Measurements from ENCODE around the gene PRKCE.

Gene PRKCE

GRCh38 chr2:45634223-45634622, 17.3 kb upstream of the PRKCE start:
- no peak for DNase-seq

- no peak for DNase-seq
Measured at GRCh38 chr2:45636008-45636407, 15.5 kb upstream of the PRKCE start.

GRCh38 chr2:45637440-45637839, 14.0 kb upstream of the PRKCE start:
- DNase-seq: no peak

- no peak for DNase-seq
Measured at GRCh38 chr2:45640576-45640975, 10.9 kb upstream of the PRKCE start.

- DNase-seq: peak; percentile 10
Measured at GRCh38 chr2:45643095-45643494, 8.4 kb upstream of the PRKCE start.

- peak; percentile 49 for DNase-seq
Measured at GRCh38 chr2:45643543-45644542, 7.6 kb upstream of the PRKCE start.

- no peak for DNase-seq
Measured at GRCh38 chr2:45646289-45646688, 5.2 kb upstream of the PRKCE start.

GRCh38 chr2:45647356-45647755, 4.1 kb upstream of the PRKCE start:
- no peak for DNase-seq

GRCh38 chr2:45647986-45648520, 3.4 kb upstream of the PRKCE start:
- DNase-seq: no peak

GRCh38 chr2:45648636-45649035, 2.8 kb upstream of the PRKCE start:
- no peak for DNase-seq

- peak; percentile 16 for DNase-seq
Measured at GRCh38 chr2:45649462-45649857, 2.0 kb upstream of the PRKCE start.

- peak; percentile 42 for DNase-seq
Measured at GRCh38 chr2:45649858-45650811, 1.3 kb upstream of the PRKCE start.

GRCh38 chr2:45650851-45651414, 542 bp upstream of the PRKCE start:
- DNase-seq: peak; percentile 81

- DNase-seq: peak; percentile 30
Measured at GRCh38 chr2:45652090-45653031, 886 bp downstream of the PRKCE start.

GRCh38 chr2:45653122-45653913, 1.8 kb downstream of the PRKCE start:
- no peak for DNase-seq

- no peak for DNase-seq
Measured at GRCh38 chr2:45654250-45654649, 2.8 kb downstream of the PRKCE start.

GRCh38 chr2:45661828-45662227, 10.4 kb downstream of the PRKCE start:
- no peak for DNase-seq

GRCh38 chr2:45664635-45665261, 13.3 kb downstream of the PRKCE start:
- no peak for DNase-seq

GRCh38 chr2:45668509-45668908, 17.0 kb downstream of the PRKCE start:
- no peak for DNase-seq

- no peak for DNase-seq
Measured at GRCh38 chr2:45669032-45669486, 17.6 kb downstream of the PRKCE start.

Measured in NCI-H2171 treated with DMSO at 0.1 percent for 48 hours (cell line).